ENCODE results near the gene BOLL.
"Not testable (repeated sequence)": the region's sequence is repeated elsewhere in the genome, so short reads cannot be mapped to it uniquely, and the experiment has no call there.

DNA sequence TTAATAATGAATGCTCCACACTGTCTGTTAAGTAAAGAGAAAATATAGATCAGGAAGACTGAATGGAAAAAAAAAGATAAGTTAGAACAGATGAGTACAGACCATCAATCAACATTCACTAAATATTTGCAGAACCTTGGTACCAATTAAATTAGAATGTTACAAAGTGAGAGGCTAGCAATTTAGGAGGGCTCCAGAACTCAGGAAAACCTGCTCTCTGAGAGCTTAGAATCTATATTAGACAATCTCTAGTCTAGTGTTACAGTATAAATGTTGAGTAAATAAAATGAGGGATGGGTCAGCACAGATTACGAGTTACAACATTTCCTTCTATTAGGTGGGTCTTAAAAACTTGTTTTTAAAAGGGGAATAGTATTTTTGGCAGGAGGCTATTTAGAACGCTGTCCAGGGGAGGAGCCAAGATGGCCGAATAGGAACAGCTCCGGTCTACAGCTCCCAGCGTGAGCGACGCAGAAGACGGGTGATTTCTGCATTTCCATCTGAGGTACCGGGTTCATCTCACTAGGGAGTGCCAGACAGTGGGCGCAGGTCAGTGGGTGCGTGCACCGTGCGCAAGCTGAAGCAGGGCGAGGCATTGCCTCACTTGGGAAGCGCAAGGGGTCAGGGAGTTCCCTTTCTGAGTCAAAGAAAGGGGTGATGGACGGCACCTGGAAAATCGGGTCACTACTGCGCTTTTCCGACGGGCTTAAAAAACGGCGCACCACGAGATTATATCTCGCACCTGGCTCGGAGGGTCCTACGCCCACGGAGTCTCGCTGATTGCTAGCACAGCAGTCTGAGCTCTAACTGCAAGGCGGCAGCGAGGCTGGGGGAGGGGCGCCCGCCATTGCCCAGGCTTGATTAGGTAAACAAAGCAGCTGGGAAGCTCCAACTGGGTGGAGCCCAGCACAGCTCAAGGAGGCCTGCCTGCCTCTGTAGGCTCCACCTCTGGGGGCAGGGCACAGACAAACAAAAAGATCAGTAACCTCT lies 56.3 kb downstream of the BOLL start:
- TF ChIP-seq, protein P1, sequence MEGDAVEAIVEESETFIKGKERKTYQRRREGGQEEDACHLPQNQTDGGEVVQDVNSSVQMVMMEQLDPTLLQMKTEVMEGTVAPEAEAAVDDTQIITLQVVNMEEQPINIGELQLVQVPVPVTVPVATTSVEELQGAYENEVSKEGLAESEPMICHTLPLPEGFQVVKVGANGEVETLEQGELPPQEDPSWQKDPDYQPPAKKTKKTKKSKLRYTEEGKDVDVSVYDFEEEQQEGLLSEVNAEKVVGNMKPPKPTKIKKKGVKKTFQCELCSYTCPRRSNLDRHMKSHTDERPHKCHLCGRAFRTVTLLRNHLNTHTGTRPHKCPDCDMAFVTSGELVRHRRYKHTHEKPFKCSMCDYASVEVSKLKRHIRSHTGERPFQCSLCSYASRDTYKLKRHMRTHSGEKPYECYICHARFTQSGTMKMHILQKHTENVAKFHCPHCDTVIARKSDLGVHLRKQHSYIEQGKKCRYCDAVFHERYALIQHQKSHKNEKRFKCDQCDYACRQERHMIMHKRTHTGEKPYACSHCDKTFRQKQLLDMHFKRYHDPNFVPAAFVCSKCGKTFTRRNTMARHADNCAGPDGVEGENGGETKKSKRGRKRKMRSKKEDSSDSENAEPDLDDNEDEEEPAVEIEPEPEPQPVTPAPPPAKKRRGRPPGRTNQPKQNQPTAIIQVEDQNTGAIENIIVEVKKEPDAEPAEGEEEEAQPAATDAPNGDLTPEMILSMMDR (conservative IDR thresholded peaks at IDR 0.05; ENCODE audit: low read depth, low read length): not testable (repeated sequence)
- not testable (repeated sequence) for TF ChIP-seq EZH2 (IDR thresholded peaks at IDR 0.05; ENCODE audit: low read length, unreplicated experiment)

Measured in PC-3 (cell line).